ENCODE data around the gene HLX.

The HLX gene

DNA sequence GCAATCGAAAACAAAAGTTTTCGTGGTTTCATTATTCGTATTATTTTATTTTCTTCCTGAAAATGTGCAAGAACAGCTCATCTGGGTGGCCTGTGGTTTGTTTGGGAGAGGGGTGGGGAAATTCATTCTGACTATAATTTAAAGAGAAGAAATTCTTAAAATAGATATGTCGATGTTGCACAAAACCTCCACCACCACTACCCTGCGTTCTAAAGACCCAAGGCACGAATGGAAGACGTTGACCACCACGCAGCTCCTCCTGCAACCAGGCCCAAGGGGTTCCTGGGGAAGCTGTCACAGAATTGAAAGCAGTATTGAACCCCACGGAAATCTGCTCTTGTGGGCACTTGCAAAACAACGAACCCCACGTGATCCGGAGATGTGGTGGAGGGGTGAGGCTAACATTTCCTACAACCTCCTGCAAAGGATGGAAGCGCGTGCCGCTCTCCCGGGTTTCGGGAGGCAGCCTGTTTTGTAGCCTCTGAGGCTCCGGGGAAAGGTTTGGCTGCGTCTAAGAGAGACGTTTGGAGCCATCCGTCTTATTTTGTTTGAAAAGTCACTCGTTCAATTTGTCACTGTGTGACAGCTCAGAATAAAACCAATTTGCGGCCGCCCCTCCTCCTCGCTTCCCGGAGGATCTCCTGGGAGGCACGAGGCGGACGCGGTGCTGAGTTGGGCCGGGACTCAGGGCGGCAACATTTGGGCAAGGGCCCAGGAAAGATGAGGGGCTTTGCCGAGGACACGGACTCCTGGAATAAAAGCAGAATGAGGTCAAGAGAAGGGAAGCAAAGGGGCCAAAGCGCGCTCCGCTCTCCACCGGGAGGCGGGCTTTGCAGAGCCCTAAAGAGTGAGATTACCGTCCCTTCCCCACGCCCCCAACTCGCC lies 810 bp upstream of the HLX start:
- Mint-ChIP-seq H3K36me3 (ENCODE audit: low read depth) (no peaks in the 10 kb centered on the region), H3K27ac (peak overlapping the region; percentile 39), H3K4me3 (peak overlapping the region; percentile 78), H3K4me1 (peaks cover 34% of the 10 kb centered on the region), H3K9me3 (no peaks in the 10 kb centered on the region), H3K27me3 (peaks cover 77% of the 10 kb centered on the region)
- no peak for ATAC-seq
- no peak for DNase-seq

DNA sequence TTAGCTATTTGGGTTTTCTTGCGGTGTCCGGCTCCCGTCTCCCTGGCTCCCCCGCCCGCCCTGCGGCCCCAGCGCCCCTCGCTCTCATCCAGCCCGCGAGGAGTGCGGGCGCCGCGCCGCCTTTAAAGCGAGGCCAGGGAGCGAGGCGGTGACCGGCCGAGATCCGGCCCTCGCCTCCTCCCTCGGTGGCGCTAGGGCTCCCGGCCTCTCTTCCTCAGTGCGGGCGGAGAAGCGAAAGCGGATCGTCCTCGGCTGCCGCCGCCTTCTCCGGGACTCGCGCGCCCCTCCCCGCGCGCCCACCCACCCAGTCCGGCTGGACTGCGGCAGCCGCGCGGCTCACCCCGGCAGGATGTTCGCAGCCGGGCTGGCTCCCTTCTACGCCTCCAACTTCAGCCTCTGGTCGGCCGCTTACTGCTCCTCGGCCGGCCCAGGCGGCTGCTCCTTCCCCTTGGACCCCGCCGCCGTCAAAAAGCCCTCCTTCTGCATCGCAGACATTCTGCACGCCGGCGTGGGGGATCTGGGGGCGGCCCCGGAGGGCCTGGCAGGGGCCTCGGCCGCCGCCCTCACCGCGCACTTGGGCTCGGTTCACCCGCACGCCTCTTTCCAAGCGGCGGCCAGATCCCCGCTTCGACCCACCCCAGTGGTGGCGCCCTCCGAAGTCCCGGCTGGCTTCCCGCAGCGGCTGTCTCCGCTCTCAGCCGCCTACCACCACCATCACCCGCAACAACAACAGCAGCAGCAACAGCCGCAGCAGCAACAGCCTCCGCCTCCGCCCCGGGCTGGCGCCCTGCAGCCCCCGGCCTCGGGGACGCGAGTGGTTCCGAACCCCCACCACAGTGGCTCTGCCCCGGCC lies 492 bp downstream of the HLX start:
- Mint-ChIP-seq H3K27ac (no peak overlapping the region), H3K4me3 (peak overlapping the region; percentile 78)
- DNase-seq: peak; percentile 14

DNA sequence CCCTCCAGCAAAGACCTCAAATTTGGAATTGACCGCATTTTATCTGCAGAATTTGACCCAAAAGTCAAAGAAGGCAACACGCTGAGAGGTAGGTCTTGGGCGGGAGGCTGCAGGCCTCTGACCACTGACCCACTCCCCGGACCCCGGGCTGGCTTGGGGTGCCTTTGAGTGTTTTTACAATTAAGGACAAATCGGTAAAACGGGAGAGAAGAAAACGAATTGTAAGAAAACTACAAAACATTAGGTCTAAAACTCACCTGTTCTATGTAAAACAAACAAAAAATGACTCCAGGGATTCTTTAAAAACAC lies 1.1 kb downstream of the HLX start:
- no peak for ATAC-seq
- peak overlapping the region; percentile 62 for H3K4me3 Mint-ChIP-seq
- H3K4me1 Mint-ChIP-seq: peaks cover 34% of the 10 kb centered on the region
- H3K27ac Mint-ChIP-seq: no peak overlapping the region
- H3K36me3 Mint-ChIP-seq (ENCODE audit: low read depth): no peaks in the 10 kb centered on the region
- peaks cover 76% of the 10 kb centered on the region for H3K27me3 Mint-ChIP-seq
- H3K9me3 Mint-ChIP-seq: no peaks in the 10 kb centered on the region
- DNase-seq: no peak

More for the DNA sequence above, 492 bp downstream of the HLX start:
- Mint-ChIP-seq H3K27me3 (peaks cover 79% of the 10 kb centered on the region), H3K4me1 (peaks cover 34% of the 10 kb centered on the region), H3K9me3 (no peaks in the 10 kb centered on the region), H3K36me3 (ENCODE audit: low read depth) (no peaks in the 10 kb centered on the region)
- ATAC-seq: no peak

DNA sequence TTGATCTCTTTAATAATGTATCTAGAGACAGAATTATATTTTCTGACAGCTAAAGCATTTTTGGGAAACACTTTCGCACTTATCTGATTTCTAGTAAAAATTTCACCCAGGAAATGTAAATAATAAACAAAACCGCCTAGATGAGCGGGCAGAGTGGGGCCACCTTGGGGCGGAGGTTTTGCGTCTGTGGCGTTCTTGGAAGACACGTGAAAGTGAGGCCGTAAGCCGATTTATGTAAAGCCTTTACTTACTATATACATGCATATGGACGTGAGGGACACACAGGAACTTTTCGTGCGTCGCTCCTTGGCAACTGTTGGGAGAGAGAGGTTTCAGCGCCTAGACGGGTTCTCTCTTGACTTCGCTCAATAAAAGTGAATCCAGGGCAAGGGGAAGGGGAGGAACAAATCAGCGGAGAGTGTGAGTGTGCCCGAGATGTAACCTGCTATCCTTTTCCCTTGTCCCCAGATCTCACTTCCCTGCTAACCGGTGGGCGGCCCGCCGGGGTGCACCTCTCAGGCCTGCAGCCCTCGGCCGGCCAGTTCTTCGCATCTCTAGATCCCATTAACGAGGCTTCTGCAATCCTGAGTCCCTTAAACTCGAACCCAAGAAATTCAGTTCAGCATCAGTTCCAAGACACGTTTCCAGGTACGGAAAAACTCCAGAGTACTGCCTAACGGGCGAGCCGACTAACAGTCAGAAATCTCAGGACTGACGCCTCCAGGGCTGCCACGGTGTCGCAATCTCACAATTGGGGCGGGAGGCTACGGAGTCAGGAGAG lies 1.7 kb downstream of the HLX start:
- Mint-ChIP-seq H3K27ac (no peak overlapping the region), H3K9me3 (no peaks in the 10 kb centered on the region), H3K4me1 (peaks cover 34% of the 10 kb centered on the region), H3K36me3 (ENCODE audit: low read depth) (no peaks in the 10 kb centered on the region), H3K4me3 (peak overlapping the region; percentile 62), H3K27me3 (peaks cover 76% of the 10 kb centered on the region)
- ATAC-seq (no peak), DNase-seq (peak; percentile 22)

DNA sequence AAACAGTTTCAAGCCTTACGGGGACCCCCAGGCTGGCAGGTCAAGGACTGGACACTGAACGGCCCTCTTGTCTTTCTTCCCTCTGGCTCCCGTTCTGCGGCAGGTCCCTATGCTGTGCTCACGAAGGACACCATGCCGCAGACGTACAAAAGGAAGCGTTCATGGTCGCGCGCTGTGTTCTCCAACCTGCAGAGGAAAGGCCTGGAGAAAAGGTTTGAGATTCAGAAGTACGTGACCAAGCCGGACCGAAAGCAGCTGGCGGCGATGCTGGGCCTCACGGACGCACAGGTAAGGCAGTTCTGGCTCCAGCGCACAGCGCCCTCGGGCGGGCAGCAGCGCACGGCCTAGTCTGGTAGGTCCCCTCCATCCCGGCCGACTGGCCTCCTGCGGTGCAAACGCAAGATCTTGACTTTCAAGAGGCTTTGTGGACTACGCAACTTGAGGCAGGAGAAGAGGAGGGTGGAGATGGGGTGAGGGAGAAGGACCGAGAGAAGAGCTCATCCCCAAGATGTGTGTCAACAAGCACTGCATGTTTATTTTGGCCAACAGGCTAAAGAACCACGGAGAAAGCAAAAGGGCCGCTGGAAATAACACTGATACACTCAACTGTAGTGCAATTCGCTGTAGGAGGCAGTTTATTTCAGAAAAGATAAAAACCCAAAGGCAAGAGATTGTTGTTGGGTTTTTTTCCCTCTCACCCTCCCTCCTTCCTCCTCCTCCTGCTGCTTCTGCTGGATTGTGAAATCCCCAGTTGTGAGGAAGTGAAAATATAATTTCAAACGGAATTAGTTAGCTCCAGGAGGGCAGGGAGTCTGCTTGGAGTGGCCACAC lies 3.0 kb downstream of the HLX start:
- no peak for DNase-seq
- no peak overlapping the region for H3K4me3 Mint-ChIP-seq

DNA sequence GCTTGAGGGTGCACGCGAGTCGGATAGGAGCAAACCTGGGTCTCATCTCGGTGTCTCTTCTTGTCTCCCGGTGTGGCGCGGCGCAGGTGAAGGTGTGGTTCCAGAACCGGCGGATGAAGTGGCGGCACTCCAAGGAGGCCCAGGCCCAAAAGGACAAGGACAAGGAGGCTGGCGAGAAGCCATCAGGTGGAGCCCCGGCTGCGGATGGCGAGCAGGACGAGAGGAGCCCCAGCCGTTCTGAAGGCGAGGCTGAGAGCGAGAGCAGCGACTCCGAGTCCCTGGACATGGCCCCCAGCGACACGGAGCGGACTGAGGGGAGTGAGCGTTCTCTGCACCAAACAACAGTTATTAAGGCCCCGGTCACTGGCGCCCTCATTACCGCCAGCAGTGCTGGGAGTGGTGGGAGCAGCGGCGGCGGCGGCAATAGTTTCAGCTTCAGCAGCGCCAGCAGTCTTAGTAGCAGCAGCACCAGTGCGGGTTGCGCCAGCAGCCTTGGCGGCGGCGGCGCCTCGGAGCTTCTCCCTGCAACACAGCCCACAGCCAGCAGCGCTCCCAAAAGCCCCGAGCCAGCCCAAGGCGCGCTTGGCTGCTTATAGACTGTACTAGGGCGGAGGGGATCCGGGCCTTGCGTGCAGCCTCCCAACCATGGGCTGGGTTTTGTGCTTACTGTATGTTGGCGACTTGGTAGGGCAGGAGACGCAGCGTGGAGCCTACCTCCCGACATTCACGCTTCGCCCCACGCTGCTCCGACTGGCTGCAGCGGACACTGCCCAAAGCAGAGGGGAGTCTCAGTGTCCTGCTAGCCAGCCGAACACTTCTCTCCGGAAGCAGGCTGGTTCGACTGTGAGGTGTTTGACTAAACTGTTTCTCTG lies 5.1 kb downstream of the HLX start:
- Mint-ChIP-seq H3K9me3 (no peaks in the 10 kb centered on the region), H3K27ac (no peak overlapping the region), H3K4me1 (peaks cover 13% of the 10 kb centered on the region), H3K4me3 (no peak overlapping the region), H3K36me3 (ENCODE audit: low read depth) (no peaks in the 10 kb centered on the region), H3K27me3 (peaks cover 74% of the 10 kb centered on the region)
- no peak for DNase-seq
- ATAC-seq: no peak

More for the DNA sequence above, 3.0 kb downstream of the HLX start:
- no peaks in the 10 kb centered on the region for H3K9me3 Mint-ChIP-seq
- H3K4me1 Mint-ChIP-seq: peaks cover 32% of the 10 kb centered on the region
- H3K27ac Mint-ChIP-seq: no peak overlapping the region
- ATAC-seq: no peak
- no peaks in the 10 kb centered on the region for H3K36me3 Mint-ChIP-seq (ENCODE audit: low read depth)
- H3K27me3 Mint-ChIP-seq: peaks cover 76% of the 10 kb centered on the region

DNA sequence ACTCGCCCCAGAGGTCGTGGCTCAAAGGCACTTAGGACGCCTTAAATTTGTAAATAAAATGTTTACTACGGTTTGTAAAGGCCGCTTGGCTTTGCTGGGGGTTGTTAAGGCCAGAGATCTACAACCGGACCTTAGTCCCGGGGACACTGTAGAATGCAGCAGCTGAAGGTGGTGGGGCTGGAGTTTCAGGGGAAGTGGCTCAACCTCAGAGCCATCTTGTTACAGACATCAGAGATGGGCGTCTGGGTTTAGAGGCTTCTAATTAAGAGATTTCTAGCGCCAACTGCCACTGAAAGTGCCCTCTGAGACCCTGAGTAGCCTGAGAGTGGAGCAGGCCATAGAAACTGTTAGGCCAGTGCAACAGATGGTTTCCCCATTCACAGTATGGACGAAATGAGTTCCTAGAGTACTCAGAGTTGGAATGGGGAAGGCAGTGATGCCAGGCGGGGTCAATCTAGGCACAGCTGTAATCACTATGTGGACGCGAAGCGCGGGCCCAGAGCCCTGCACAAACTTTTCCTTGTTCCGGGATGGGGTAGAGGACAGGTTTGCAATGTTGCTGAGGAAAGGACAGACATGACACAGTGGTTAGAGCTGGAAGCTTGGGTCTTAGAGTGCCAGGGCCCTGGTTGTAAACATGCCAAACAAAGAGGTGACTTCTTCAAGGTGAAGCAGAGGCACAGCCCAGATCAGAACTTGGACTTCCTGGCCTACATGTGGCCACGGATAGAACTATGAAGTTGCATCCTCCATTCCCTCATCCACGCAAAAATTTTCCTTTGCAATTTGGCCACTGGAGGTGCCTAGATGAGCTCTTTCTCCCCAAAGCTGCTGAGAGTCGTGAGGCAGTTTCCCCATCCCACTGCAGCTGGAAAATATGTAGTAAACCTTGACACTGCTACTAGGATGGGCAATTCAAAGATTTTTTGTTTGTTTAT lies 6.0 kb downstream of the HLX start:
- ATAC-seq: no peak
- Mint-ChIP-seq H3K27me3 (peaks cover 81% of the 10 kb centered on the region), H3K9me3 (no peaks in the 10 kb centered on the region), H3K4me1 (peaks cover 12% of the 10 kb centered on the region), H3K4me3 (no peak overlapping the region), H3K36me3 (ENCODE audit: low read depth) (no peaks in the 10 kb centered on the region), H3K27ac (no peak overlapping the region)
- DNase-seq: no peak

DNA sequence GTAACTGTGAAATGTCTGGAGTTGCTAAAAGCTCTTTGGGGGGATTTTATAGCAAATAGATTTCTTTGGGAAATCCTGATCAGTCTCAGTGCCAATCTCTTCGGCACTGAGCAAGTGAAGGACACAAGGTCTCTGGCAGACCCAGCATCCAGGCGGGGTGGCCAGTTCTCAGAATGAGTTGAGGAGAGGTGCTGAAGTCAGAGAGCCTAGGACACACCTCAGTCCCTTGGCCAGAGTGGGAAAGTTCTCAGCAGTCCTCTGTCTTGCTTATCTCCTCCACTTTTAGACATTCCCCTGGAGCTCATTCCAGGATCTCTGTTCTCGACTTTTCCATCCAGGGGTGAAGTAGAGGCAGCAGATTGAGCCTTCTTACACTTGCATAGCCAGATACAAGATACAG lies 6.7 kb downstream of the HLX start:
- H3K27ac Mint-ChIP-seq: no peak overlapping the region
- DNase-seq (no peak), ATAC-seq (no peak)
- H3K36me3 Mint-ChIP-seq (ENCODE audit: low read depth): no peaks in the 10 kb centered on the region
- H3K4me3 Mint-ChIP-seq: no peak overlapping the region
- peaks cover 81% of the 10 kb centered on the region for H3K27me3 Mint-ChIP-seq
- H3K4me1 Mint-ChIP-seq: peaks cover 5% of the 10 kb centered on the region
- H3K9me3 Mint-ChIP-seq: no peaks in the 10 kb centered on the region

DNA sequence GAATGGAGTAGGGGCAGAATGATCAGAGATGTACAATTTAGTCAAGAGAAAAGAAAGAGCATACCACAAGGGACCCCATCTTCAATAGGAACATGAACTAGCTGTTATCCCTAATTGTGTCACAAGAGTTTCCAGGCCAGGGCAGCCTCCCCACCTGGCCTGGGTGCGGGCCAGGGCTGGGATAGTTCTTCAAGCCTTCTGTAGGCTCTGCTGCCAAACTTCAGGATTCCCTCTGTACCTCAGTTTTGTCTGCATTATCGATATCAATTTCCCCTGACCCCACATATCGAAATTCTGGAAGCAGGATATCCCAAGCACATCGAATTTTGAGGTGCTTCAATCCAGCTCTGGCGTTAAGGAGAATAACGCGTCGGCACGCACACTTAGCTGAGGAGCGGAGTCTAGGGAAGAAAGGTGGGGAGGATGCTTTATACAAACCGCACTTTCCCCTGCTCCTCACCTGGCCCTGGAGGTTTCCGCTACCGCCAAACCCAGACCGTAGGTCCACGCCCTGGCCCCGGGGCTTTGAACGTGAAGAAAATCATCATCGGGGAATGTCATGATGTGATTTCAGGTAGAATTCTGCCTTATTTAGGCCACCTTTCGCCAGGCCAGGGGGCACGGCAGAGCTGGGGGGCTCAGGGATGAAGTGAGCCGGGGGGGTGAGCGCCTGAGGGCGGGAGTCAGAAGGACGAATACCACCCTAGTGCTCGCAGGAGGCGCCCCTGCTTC lies 7.4 kb downstream of the HLX start:
- Mint-ChIP-seq H3K4me3 (no peak overlapping the region), H3K9me3 (no peaks in the 10 kb centered on the region), H3K4me1 (peaks cover 4% of the 10 kb centered on the region), H3K36me3 (ENCODE audit: low read depth) (peaks cover 2% of the 10 kb centered on the region), H3K27ac (no peak overlapping the region), H3K27me3 (peaks cover 82% of the 10 kb centered on the region)
- ATAC-seq: no peak
- no peak for DNase-seq

DNA sequence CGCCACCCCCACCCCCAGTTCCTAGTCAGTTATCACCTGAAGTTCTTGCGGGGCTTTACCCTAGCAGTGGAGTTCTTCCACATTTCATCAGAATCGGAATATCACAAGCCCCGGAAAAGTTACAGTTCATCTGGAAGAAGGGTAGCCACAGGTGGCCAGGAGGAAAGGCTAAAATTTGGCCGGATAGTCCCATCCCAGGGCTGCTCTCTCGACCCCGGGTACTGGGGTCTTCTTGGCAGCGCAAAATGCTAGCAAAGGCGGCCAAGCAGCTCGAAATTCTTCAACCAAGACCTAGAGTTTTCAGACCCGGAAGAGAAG lies 7.9 kb downstream of the HLX start:
- H3K4me3 Mint-ChIP-seq: no peak overlapping the region
- H3K9me3 Mint-ChIP-seq: no peaks in the 10 kb centered on the region
- H3K36me3 Mint-ChIP-seq (ENCODE audit: low read depth): peaks cover 3% of the 10 kb centered on the region
- H3K27me3 Mint-ChIP-seq: peaks cover 83% of the 10 kb centered on the region
- DNase-seq (no peak), ATAC-seq (no peak)
- peaks cover 6% of the 10 kb centered on the region for H3K4me1 Mint-ChIP-seq
- no peak overlapping the region for H3K27ac Mint-ChIP-seq

DNA sequence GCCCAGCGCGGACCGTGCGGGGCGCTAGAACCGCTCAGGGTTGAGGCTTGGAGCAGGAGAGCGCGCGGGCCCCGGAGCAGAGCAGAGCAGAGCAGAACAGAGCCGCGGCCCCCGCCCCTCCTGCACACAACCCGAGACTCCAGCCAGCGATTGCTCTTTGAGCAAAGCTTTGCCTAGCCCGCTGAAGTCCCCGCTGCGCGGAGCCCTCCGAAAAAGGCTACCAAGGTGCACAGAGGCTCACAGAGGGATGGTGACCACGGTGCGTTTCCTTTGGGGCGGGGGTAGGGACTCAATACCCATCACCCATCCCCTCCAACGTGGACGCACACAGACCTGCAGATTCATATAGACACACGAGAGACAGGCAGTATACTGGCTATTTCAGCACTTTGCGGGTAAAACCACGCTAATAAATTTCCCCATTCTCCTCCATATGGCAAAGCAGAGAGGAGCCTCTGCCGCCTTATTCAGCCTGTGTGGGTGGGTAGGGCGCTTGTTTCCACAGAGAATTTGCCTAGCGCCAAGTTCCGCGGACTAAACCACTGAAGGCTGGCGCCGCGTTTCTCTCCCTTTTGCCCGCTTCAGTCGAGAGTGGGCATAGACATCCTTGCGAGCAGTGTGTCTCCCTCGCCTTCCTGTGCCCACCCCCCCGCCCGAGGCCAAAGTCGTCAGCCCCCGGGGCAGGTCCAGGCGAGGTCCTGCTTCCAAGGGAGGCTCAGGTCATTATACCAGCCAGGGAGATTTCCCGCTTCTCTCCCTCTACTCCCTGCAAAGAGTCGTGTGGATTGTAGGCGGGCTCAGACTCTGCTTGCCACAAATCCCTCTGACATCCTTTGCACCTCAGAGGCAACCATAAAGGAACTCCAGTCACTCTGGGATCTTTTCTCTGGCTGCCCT lies 8.5 kb downstream of the HLX start:
- Mint-ChIP-seq H3K9me3 (no peaks in the 10 kb centered on the region), H3K27ac (no peak overlapping the region), H3K27me3 (peaks cover 83% of the 10 kb centered on the region), H3K4me1 (peaks cover 8% of the 10 kb centered on the region), H3K4me3 (no peak overlapping the region), H3K36me3 (ENCODE audit: low read depth) (peaks cover 3% of the 10 kb centered on the region)
- no peak for ATAC-seq
- no peak for DNase-seq
